Right lobe of liver (tissue), 6 donors: ENCODE results near the gene STMND1. TPM values are rescaled to one million over a fixed set of nuclear protein-coding genes. Genes with fewer than 3 reads are reported as not detected.

Experiments used
- ATAC-seq, 4 donors: fragments of 200-7000 bp; cut with Tn5 transposase; one replicate each; pipeline ENCODE4 v1.9.1; 2020; ENCODE audit warnings: mild to moderate bottlenecking in 4 of 4, moderate library complexity in 4 of 4
- DNase-seq, 3 donors: peaks; one replicate each; pipeline ENCODE4 v3.0.0-alpha.2; 2020
- H3K27ac ChIP-seq, 3 donors: fragments of 200-600 bp; one replicate each; pipeline ENCODE4 v1.8.0; 2022
- H3K27me3 ChIP-seq, 2 donors: fragments of 200-600 bp; one replicate each; pipeline ENCODE4 v1.8.0; 2022
- H3K36me3 ChIP-seq, 4 donors: fragments of 200-600 bp; sonication (generic) in 1 of 4; one replicate each; pipeline versions ENCODE4 v1.5.1 to v1.8.0; 2017 to 2022; ENCODE audit warnings: control low read depth in 1 of 4
- H3K4me1 ChIP-seq, 4 donors: fragments of 200-600 bp; sonication (generic) in 1 of 4; one replicate each; pipeline versions ENCODE4 v1.5.1 to v1.8.0; 2017 to 2022; ENCODE audit warnings: control low read depth in 1 of 4
- H3K4me3 ChIP-seq, 3 donors: fragments of 200-600 bp; one replicate each; pipeline ENCODE4 v1.8.0; 2022
- H3K9me3 ChIP-seq, 4 donors: fragments of 200-600 bp; sonication (generic) in 1 of 4; one replicate each; pipeline versions ENCODE4 v1.5.1 to v1.8.0; 2017 to 2022; ENCODE audit warnings: control low read depth in 1 of 4
- POLR2A ChIP-seq: fragments of 450-650 bp; IDR thresholded peaks from one replicate; pipeline ENCODE4 v1.6.1; 2017; ENCODE audit warnings: antibody characterized with exemption, mild to moderate bottlenecking
- WGBS: methylation state at CpG from one replicate; pipeline ENCODE4 v1.1.6; 2018; ENCODE audit warnings: low coverage, low lambda C conversion rate; ENCODE audit not compliant: insufficient coverage; ENCODE audit errors: missing lambda C conversion rate; 5-methylcytosine and 5-hydroxymethylcytosine counted together
- intact Hi-C, 2 donors: fragments of 100-400 bp; cut with DNase I; formaldehyde crosslinking; loops; one replicate each; pipeline versions ENCODE4 v1.11.2 to v1.14.1; 2022
- total RNA-seq, 6 experiments: library from RNA; depleted of rRNA in 2 of 6; stranded (reverse); fragments of >200 nt in 2 of 6; fragmentation: NEBNext Ultra II Directional in 3 of 6; extraction: Animal tissue kit (Norgen Biotek cat#: 25700) in 3 of 6; gene quantifications; one replicate each; pipeline versions ENCODE4 v1.1.0 to v1.2.4, GENCODE V29; 2016 to 2023
- TF ChIP-seq, protein P1 (sequence below), 4 donors: fragments of 200-600 bp in 3 of 4; fragments of 450-650 bp in 1 of 4; IDR thresholded peaks; one replicate each; pipeline versions ENCODE4 v1.5.1 to v1.8.0; 2016 to 2022; ENCODE audit warnings: antibody characterized with exemption in 4 of 4, mild to moderate bottlenecking in 2 of 4
- donor health status: DM: no; HTN: yes; CAD: no.
- donor health status: DM: no; HTN: no; CAD: no.
- donor health status: DM: no; HTN: no; CAD: no.
- donor health status: DM: no; HTN: yes; CAD: no.
- donor health status: DM: no; HTN: yes; CAD: no.

Gene STMND1
- total RNA-seq, 6 experiments from 2014 or later: 0.25 TPM; not detected in 5

DNA sequence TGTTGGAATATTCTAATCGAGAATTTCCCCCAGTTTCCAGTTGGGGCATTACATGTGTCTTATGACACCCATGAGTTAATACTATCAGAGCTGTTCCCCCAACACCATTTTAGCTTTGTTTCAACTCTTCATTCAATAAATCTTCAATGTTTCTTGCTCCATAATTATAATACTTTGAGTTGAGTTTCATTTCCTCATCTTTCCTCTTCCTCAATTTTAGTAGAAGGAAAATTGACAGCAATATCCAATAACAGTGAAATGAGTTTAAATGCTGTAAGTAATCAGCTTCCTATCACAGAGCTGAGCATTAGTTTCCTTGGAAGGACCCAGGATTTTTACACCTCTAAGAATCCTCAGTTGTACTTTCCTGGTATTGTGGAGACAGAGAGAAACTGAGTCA, 1.0 kb upstream of the STMND1 start:
- Histone ChIP-seq H3K27ac (no peak overlapping the region), H3K4me1 (peaks cover 0 to 15% (median 0%) of the 10 kb centered on the region in 4 donors), H3K4me3 (no peak overlapping the region), H3K9me3 (no peaks in the 10 kb centered on the region), H3K36me3 (no peaks in the 10 kb centered on the region), H3K27me3 (no peaks in the 10 kb centered on the region)
- no peak for TF ChIP-seq POLR2A
- TF ChIP-seq, protein P1, sequence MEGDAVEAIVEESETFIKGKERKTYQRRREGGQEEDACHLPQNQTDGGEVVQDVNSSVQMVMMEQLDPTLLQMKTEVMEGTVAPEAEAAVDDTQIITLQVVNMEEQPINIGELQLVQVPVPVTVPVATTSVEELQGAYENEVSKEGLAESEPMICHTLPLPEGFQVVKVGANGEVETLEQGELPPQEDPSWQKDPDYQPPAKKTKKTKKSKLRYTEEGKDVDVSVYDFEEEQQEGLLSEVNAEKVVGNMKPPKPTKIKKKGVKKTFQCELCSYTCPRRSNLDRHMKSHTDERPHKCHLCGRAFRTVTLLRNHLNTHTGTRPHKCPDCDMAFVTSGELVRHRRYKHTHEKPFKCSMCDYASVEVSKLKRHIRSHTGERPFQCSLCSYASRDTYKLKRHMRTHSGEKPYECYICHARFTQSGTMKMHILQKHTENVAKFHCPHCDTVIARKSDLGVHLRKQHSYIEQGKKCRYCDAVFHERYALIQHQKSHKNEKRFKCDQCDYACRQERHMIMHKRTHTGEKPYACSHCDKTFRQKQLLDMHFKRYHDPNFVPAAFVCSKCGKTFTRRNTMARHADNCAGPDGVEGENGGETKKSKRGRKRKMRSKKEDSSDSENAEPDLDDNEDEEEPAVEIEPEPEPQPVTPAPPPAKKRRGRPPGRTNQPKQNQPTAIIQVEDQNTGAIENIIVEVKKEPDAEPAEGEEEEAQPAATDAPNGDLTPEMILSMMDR (IDR thresholded peaks at IDR 0.05): no peak
- DNase-seq (no peak), ATAC-seq (no peak)
- intact Hi-C loops: no loop called here
- 45% methylated on average over 1 of the region's 1 CpG for WGBS

DNA sequence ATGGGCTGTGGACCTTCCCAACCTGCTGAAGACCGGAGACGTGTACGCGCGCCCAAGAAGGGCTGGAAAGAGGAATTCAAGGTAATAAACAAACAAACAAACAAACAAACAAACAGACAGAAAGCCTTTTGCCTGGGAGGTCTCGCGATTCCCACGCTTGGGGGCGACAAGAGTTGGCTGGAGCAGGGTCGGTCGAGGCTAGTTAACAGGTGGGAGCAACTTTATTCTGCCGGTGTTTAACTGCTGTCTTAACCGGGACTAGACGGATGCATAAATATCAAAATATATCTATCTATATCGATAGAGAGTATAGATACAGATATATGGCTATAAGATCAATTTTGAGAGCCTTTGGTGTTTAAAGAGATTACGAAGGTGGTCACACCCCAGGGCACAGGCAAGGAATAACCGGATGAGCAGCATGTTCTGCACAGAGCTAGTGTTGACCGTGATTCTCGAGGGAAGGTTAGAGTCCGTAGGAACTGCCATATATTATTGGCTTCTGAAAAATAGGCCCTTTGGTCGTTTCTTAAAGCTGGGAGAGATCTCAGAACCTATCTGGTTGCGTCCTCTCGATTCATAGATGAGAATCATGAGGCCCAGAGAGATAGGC, 514 bp downstream of the STMND1 start:
- no peak for DNase-seq
- WGBS: 37% methylated on average over 22 of the region's 23 CpGs

DNA sequence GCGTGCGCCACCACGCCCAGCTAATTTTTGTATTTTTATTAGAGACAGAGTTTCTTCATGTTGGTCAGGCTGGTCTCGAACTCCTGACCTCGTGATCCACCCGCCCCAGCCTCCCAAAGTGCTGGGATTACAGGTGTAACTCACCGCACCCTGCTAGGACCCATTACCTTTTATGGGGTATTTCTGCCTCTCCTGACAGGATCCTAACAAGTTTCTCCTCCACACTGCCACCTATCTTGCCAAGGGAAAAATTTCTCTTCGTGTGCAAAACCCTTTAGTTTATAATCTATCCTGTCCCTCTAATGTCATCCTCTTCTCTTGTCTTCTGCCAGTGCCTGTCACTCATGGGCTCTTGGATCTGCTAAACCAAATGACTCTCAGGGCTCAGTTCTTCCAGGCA, 1.9 kb downstream of the STMND1 start:
- WGBS: 80% methylated on average over 8 of the region's 8 CpGs
- no peak overlapping the region for H3K4me3 ChIP-seq
- TF ChIP-seq, protein P1 (IDR thresholded peaks at IDR 0.05): peak in 2 of 4 donors; percentile 27 to 35
- no peak for TF ChIP-seq POLR2A
- peaks cover 0 to 4% (median 0%) of the 10 kb centered on the region in 4 donors for H3K4me1 ChIP-seq
- H3K9me3 ChIP-seq: no peaks in the 10 kb centered on the region
- ATAC-seq (no peak), DNase-seq (no peak)
- intact Hi-C loops: no loop called here
- H3K27ac ChIP-seq: no peak overlapping the region
- H3K27me3 ChIP-seq: no peaks in the 10 kb centered on the region
- H3K36me3 ChIP-seq: no peaks in the 10 kb centered on the region

More for the DNA sequence above, 514 bp downstream of the STMND1 start:
- Histone ChIP-seq H3K27me3 (no peaks in the 10 kb centered on the region), H3K4me1 (peaks cover 0 to 4% (median 0%) of the 10 kb centered on the region in 4 donors), H3K36me3 (no peaks in the 10 kb centered on the region), H3K9me3 (no peaks in the 10 kb centered on the region), H3K27ac (peak overlapping the region in 1 of 3 donors; percentile 47), H3K4me3 (peak overlapping the region; percentile 37 to 52 (median 50))
- intact Hi-C loops: no loop called here
- no peak for ATAC-seq
- no peak for TF ChIP-seq POLR2A
- TF ChIP-seq, protein P1 (IDR thresholded peaks at IDR 0.05): no peak

DNA sequence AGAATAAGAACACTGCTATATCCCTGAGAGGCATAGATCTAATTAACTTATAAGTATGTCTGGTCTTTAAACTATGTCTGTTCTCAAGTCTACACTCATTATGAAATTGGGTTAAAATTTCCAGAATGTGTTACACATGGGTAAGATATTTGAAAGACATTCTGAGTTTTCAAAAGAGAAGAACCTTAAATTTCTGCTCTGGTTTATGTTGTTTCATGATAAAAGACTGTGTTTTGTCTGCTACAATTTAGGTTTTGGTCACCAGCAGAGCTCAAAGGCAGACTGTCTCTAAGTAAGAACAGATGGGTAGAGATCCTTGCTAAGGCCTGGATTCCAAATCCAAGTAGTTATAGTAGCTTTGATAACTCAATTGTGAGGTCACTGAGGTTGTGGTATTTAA, 6.0 kb downstream of the STMND1 start:
- ATAC-seq (no peak), DNase-seq (no peak)
- Histone ChIP-seq H3K4me3 (no peak overlapping the region), H3K27me3 (no peaks in the 10 kb centered on the region), H3K36me3 (no peaks in the 10 kb centered on the region), H3K27ac (no peak overlapping the region), H3K9me3 (no peaks in the 10 kb centered on the region), H3K4me1 (no peaks in the 10 kb centered on the region)
- intact Hi-C loops: no loop called here
- TF ChIP-seq, protein P1 (IDR thresholded peaks at IDR 0.05): no peak
- TF ChIP-seq POLR2A: no peak
